ENCODE measurements around the gene KLHL36.
"Not testable (repeated sequence)": the region's sequence is repeated elsewhere in the genome, so short reads cannot be mapped to it uniquely, and the experiment has no call there.

Gene KLHL36

GRCh38 chr16:84631886-84632285, 16.4 kb upstream of the KLHL36 start:
- H3K4me1 ChIP-seq (ENCODE audit: control insufficient read depth in 1 of 2, insufficient read depth in 2 of 2, low read length in 2 of 2), result peaks cover 0 to 3% of the 10 kb centered on the region in 2 donors
- no peaks in the 10 kb centered on the region for H3K9me3 ChIP-seq (ENCODE audit: control insufficient read depth in 1 of 2, low read length in 2 of 2)
- no peak overlapping the region for H3K4me3 ChIP-seq (ENCODE audit: low read depth in 1 of 2, low read length in 2 of 2)
- no peak overlapping the region for H3K27ac ChIP-seq (ENCODE audit: low read length)
- no peaks in the 10 kb centered on the region for H3K36me3 ChIP-seq (ENCODE audit: control insufficient read depth in 1 of 2, insufficient read depth in 2 of 2, low read length in 2 of 2)
- no peaks in the 10 kb centered on the region for H3K27me3 ChIP-seq (ENCODE audit: low read depth, low read length)

DNA sequence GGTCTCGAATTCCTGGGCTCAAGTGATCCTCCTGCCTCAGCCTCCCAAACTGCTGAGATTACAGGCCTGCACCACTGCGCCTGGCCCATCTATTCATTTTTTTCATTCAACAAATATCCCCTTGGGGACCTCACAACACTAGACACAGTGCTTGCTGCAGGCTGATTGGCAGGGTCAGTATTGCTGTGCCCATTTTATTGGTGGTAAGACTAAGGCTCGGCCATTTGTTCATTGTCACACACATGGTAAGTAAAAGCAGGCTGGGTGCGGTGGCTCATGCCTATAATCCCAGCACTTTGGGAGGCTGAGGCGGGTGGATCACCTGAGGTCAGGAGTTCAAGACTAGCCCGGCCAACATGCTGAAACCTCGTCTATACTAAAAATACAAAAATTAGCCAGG, 15.4 kb upstream of the KLHL36 start:
- not testable (repeated sequence) for H3K4me3 ChIP-seq (ENCODE audit: low read depth in 1 of 2, low read length in 2 of 2); H3K27ac ChIP-seq (ENCODE audit: low read length); H3K9me3 ChIP-seq (ENCODE audit: control insufficient read depth in 1 of 2, low read length in 2 of 2); H3K36me3 ChIP-seq (ENCODE audit: control insufficient read depth in 1 of 2, insufficient read depth in 2 of 2, low read length in 2 of 2); H3K27me3 ChIP-seq (ENCODE audit: low read depth, low read length); H3K4me1 ChIP-seq (ENCODE audit: control insufficient read depth in 1 of 2, insufficient read depth in 2 of 2, low read length in 2 of 2)

DNA sequence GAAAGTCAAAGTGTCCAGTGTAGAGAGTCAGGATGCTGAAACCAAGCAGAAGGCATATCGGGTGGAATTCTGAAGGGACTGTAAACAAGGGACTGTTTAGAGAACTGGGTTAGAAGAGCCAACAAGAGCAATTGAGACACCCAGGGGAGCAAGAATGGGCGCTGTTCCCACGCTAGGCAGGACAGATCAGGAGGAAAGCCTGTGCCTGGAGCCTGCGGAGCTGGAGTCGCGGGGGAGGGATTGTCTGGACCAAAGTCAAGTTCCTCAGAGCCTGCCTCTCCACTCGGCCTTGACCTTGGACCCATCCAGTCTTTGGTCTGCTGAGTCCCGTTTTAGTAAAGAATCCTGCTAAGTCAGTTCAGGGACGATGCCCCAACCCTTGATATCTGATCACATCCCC, 14.7 kb upstream of the KLHL36 start:
- H3K4me1 ChIP-seq (ENCODE audit: control insufficient read depth in 1 of 2, insufficient read depth in 2 of 2, low read length in 2 of 2), result peaks cover 0 to 3% of the 10 kb centered on the region in 2 donors
- no peak overlapping the region for H3K27ac ChIP-seq (ENCODE audit: low read length)
- no peak overlapping the region for H3K4me3 ChIP-seq (ENCODE audit: low read depth in 1 of 2, low read length in 2 of 2)

GRCh38 chr16:84635702-84636101, 12.6 kb upstream of the KLHL36 start:
- Histone ChIP-seq H3K27me3 (ENCODE audit: low read depth, low read length) (no peaks in the 10 kb centered on the region), H3K27ac (ENCODE audit: low read length) (no peak overlapping the region), H3K9me3 (ENCODE audit: control insufficient read depth in 1 of 2, low read length in 2 of 2) (no peaks in the 10 kb centered on the region), H3K36me3 (ENCODE audit: control insufficient read depth in 1 of 2, insufficient read depth in 2 of 2, low read length in 2 of 2) (no peaks in the 10 kb centered on the region), H3K4me1 (ENCODE audit: control insufficient read depth in 1 of 2, insufficient read depth in 2 of 2, low read length in 2 of 2) (peaks cover 0 to 3% of the 10 kb centered on the region in 2 donors), H3K4me3 (ENCODE audit: low read depth in 1 of 2, low read length in 2 of 2) (no peak overlapping the region)

More for the DNA sequence above, 14.7 kb upstream of the KLHL36 start:
- Histone ChIP-seq H3K36me3 (ENCODE audit: control insufficient read depth in 1 of 2, insufficient read depth in 2 of 2, low read length in 2 of 2) (no peaks in the 10 kb centered on the region), H3K9me3 (ENCODE audit: control insufficient read depth in 1 of 2, low read length in 2 of 2) (no peaks in the 10 kb centered on the region), H3K27me3 (ENCODE audit: low read depth, low read length) (no peaks in the 10 kb centered on the region)

- Histone ChIP-seq H3K27ac (ENCODE audit: low read length) (no peak overlapping the region), H3K27me3 (ENCODE audit: low read depth, low read length) (no peaks in the 10 kb centered on the region), H3K36me3 (ENCODE audit: control insufficient read depth in 1 of 2, insufficient read depth in 2 of 2, low read length in 2 of 2) (no peaks in the 10 kb centered on the region), H3K9me3 (ENCODE audit: control insufficient read depth in 1 of 2, low read length in 2 of 2) (no peaks in the 10 kb centered on the region), H3K4me3 (ENCODE audit: low read depth in 1 of 2, low read length in 2 of 2) (no peak overlapping the region), H3K4me1 (ENCODE audit: control insufficient read depth in 1 of 2, insufficient read depth in 2 of 2, low read length in 2 of 2) (peaks cover 0 to 9% of the 10 kb centered on the region in 2 donors)
Measured at GRCh38 chr16:84637709-84638108, 10.6 kb upstream of the KLHL36 start.

DNA sequence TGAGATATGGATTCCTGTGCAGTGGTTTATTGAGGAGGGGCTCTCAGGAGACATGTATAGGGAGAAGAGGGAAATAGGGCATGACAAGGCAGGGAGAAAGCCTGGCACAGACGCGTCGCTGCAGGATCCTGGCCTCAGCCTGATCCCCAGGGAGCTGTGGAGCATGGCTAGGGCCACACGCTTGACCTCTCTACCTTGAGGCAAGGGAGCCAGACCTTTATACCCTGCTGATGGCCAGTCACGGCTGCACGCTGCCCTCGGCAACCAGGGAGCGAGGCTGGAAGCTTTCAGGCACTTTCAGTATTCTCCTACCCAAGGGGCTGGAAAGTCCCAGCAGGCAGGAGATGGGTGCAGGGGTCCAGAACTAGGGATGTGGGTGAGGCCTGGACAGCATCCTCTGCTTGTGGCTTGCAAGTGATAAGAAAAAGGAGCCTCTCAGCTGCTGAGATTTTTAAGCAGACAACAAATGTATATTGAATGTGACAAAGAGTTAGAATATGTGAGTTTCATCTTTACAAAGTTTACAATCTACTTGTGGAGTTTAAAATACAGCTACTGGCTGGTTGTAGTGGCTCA, 10.0 kb upstream of the KLHL36 start:
- H3K27ac ChIP-seq (ENCODE audit: low read length), result no peak overlapping the region
- no peak overlapping the region for H3K4me3 ChIP-seq (ENCODE audit: low read depth in 1 of 2, low read length in 2 of 2)
- no peaks in the 10 kb centered on the region for H3K27me3 ChIP-seq (ENCODE audit: low read depth, low read length)
- H3K9me3 ChIP-seq (ENCODE audit: control insufficient read depth in 1 of 2, low read length in 2 of 2), result no peaks in the 10 kb centered on the region
- H3K4me1 ChIP-seq (ENCODE audit: control insufficient read depth in 1 of 2, insufficient read depth in 2 of 2, low read length in 2 of 2), result peaks cover 0 to 14% of the 10 kb centered on the region in 2 donors
- H3K36me3 ChIP-seq (ENCODE audit: control insufficient read depth in 1 of 2, insufficient read depth in 2 of 2, low read length in 2 of 2), result no peaks in the 10 kb centered on the region

GRCh38 chr16:84640145-84640544, 8.2 kb upstream of the KLHL36 start:
- Histone ChIP-seq H3K27ac (ENCODE audit: low read length) (no peak overlapping the region), H3K4me3 (ENCODE audit: low read depth in 1 of 2, low read length in 2 of 2) (no peak overlapping the region), H3K36me3 (ENCODE audit: control insufficient read depth in 1 of 2, insufficient read depth in 2 of 2, low read length in 2 of 2) (no peaks in the 10 kb centered on the region), H3K27me3 (ENCODE audit: low read depth, low read length) (no peaks in the 10 kb centered on the region), H3K9me3 (ENCODE audit: control insufficient read depth in 1 of 2, low read length in 2 of 2) (no peaks in the 10 kb centered on the region), H3K4me1 (ENCODE audit: control insufficient read depth in 1 of 2, insufficient read depth in 2 of 2, low read length in 2 of 2) (peaks cover 0 to 18% of the 10 kb centered on the region in 2 donors)

GRCh38 chr16:84641643-84642358, 6.5 kb upstream of the KLHL36 start:
- Histone ChIP-seq H3K4me1 (ENCODE audit: control insufficient read depth in 1 of 2, insufficient read depth in 2 of 2, low read length in 2 of 2) (peaks cover 0 to 18% of the 10 kb centered on the region in 2 donors), H3K4me3 (ENCODE audit: low read depth in 1 of 2, low read length in 2 of 2) (no peak overlapping the region), H3K36me3 (ENCODE audit: control insufficient read depth in 1 of 2, insufficient read depth in 2 of 2, low read length in 2 of 2) (no peaks in the 10 kb centered on the region), H3K27me3 (ENCODE audit: low read depth, low read length) (no peaks in the 10 kb centered on the region), H3K9me3 (ENCODE audit: control insufficient read depth in 1 of 2, low read length in 2 of 2) (no peaks in the 10 kb centered on the region), H3K27ac (ENCODE audit: low read length) (no peak overlapping the region)

- Histone ChIP-seq H3K27ac (ENCODE audit: low read length) (peak overlapping the region; percentile 43), H3K4me1 (ENCODE audit: control insufficient read depth in 1 of 2, insufficient read depth in 2 of 2, low read length in 2 of 2) (peaks cover 4 to 27% of the 10 kb centered on the region in 2 donors), H3K36me3 (ENCODE audit: control insufficient read depth in 1 of 2, insufficient read depth in 2 of 2, low read length in 2 of 2) (no peaks in the 10 kb centered on the region), H3K4me3 (ENCODE audit: low read depth in 1 of 2, low read length in 2 of 2) (no peak overlapping the region), H3K9me3 (ENCODE audit: control insufficient read depth in 1 of 2, low read length in 2 of 2) (no peaks in the 10 kb centered on the region), H3K27me3 (ENCODE audit: low read depth, low read length) (no peaks in the 10 kb centered on the region)
Measured at GRCh38 chr16:84643180-84643583, 5.1 kb upstream of the KLHL36 start.

GRCh38 chr16:84643674-84644073, 4.6 kb upstream of the KLHL36 start:
- Histone ChIP-seq H3K4me3 (ENCODE audit: low read depth in 1 of 2, low read length in 2 of 2) (no peak overlapping the region), H3K4me1 (ENCODE audit: control insufficient read depth in 1 of 2, insufficient read depth in 2 of 2, low read length in 2 of 2) (peaks cover 4 to 27% of the 10 kb centered on the region in 2 donors), H3K27ac (ENCODE audit: low read length) (peak overlapping the region; percentile 43)

GRCh38 chr16:84648595-84649510, 542 bp downstream of the KLHL36 start:
- H3K4me3 ChIP-seq (ENCODE audit: low read depth in 1 of 2, low read length in 2 of 2), result peak overlapping the region; percentile 66 to 72
- H3K36me3 ChIP-seq (ENCODE audit: control insufficient read depth in 1 of 2, insufficient read depth in 2 of 2, low read length in 2 of 2), result peaks cover 10 to 13% of the 10 kb centered on the region in 2 donors
- H3K9me3 ChIP-seq (ENCODE audit: control insufficient read depth in 1 of 2, low read length in 2 of 2), result no peaks in the 10 kb centered on the region
- peak overlapping the region; percentile 31 for H3K27ac ChIP-seq (ENCODE audit: low read length)
- no peaks in the 10 kb centered on the region for H3K27me3 ChIP-seq (ENCODE audit: low read depth, low read length)
- peaks cover 4 to 10% of the 10 kb centered on the region in 2 donors for H3K4me1 ChIP-seq (ENCODE audit: control insufficient read depth in 1 of 2, insufficient read depth in 2 of 2, low read length in 2 of 2)

More at GRCh38 chr16:84643674-84644073, 4.6 kb upstream of the KLHL36 start:
- Histone ChIP-seq H3K27me3 (ENCODE audit: low read depth, low read length) (no peaks in the 10 kb centered on the region), H3K9me3 (ENCODE audit: control insufficient read depth in 1 of 2, low read length in 2 of 2) (no peaks in the 10 kb centered on the region), H3K36me3 (ENCODE audit: control insufficient read depth in 1 of 2, insufficient read depth in 2 of 2, low read length in 2 of 2) (no peaks in the 10 kb centered on the region)
